Measurements from ENCODE around the gene MYH11. TPM values are rescaled to one million over a fixed set of nuclear protein-coding genes. Genes with fewer than 3 reads are reported as not detected.

The MYH11 gene
- polyA plus RNA-seq, 1 donor (not counting 4 experiments of a cell fraction or from before 2014, with no cell fraction given): not detected

GRCh38 chr16:15737140-15737644 lies 119.6 kb downstream of the MYH11 start:
- TF ChIP-seq EZH2 (IDR thresholded peaks at IDR 0.05; ENCODE audit: low read length) (no peak), CTCF (optimal IDR thresholded peaks at IDR 0.05 in 1 of 3, IDR thresholded peaks at IDR 0.05 in 1 of 3, conservative IDR thresholded peaks at IDR 0.05 in 1 of 3; ENCODE audit: extremely low read depth in 1 of 3, insufficient read depth in 2 of 3, low read length in 3 of 3) (no peak)
- H3K4me2 ChIP-seq (ENCODE audit: control insufficient read depth, extremely low read depth, insufficient read depth, low read depth, low read length): no peak overlapping the region
- no peak overlapping the region for H3K9ac ChIP-seq (ENCODE audit: control insufficient read depth, extremely low read depth, insufficient read depth, low read length)
- no peak overlapping the region for H2AFZ ChIP-seq (ENCODE audit: control insufficient read depth, low read length)
- H3K27me3 ChIP-seq (ENCODE audit: control insufficient read depth, extremely low read depth, insufficient read depth, low read length): peaks cover 3% of the 10 kb centered on the region
- FAIRE-seq (no peak), DNase-seq (ENCODE audit: low read depth, low spot score) (no peak)
- H4K20me1 ChIP-seq (ENCODE audit: control insufficient read depth, extremely low read depth, insufficient read depth, low read length): no peaks in the 10 kb centered on the region
- H3K27ac ChIP-seq (ENCODE audit: control insufficient read depth, insufficient read depth, low read length): no peak overlapping the region
- no peaks in the 10 kb centered on the region for H3K79me2 ChIP-seq (ENCODE audit: control insufficient read depth, insufficient read depth, low read length)
- no peaks in the 10 kb centered on the region for H3K4me1 ChIP-seq (ENCODE audit: control insufficient read depth, extremely low read depth, insufficient read depth, low read length)
- H3K9me1 ChIP-seq (ENCODE audit: control insufficient read depth, extremely low read depth, insufficient read depth, low read length): no peaks in the 10 kb centered on the region
- peaks cover 0 to 4% of the 10 kb centered on the region in 2 experiments for H3K36me3 ChIP-seq (ENCODE audit: control insufficient read depth in 2 of 2, extremely low read depth in 1 of 2, insufficient read depth in 2 of 2, low read length in 2 of 2)
- no peak overlapping the region for H3K4me3 ChIP-seq (ENCODE audit: control insufficient read depth in 2 of 3, extremely low read depth in 1 of 3, insufficient read depth in 2 of 3, low read depth in 1 of 3, low read length in 3 of 3)
- dilution Hi-C loops (cut with MboI; ENCODE audit: extremely low pct_ligation_motif_present, low sequenced_read_pairs): no loop called here
- H3K9me3 ChIP-seq (ENCODE audit: control insufficient read depth, low read depth, low read length): no peaks in the 10 kb centered on the region

- H3K9me1 ChIP-seq (ENCODE audit: control insufficient read depth, extremely low read depth, insufficient read depth, low read length): no peaks in the 10 kb centered on the region
- H3K9me3 ChIP-seq (ENCODE audit: control insufficient read depth, low read depth, low read length): no peaks in the 10 kb centered on the region
- no peak for DNase-seq (ENCODE audit: low read depth, low spot score)
- no peak overlapping the region for H2AFZ ChIP-seq (ENCODE audit: control insufficient read depth, low read length)
- H3K27me3 ChIP-seq (ENCODE audit: control insufficient read depth, extremely low read depth, insufficient read depth, low read length): peaks cover 3% of the 10 kb centered on the region
- no peaks in the 10 kb centered on the region for H3K79me2 ChIP-seq (ENCODE audit: control insufficient read depth, insufficient read depth, low read length)
- dilution Hi-C loops (cut with MboI; ENCODE audit: extremely low pct_ligation_motif_present, low sequenced_read_pairs): no loop called here
- H3K4me3 ChIP-seq (ENCODE audit: control insufficient read depth in 2 of 3, extremely low read depth in 1 of 3, insufficient read depth in 2 of 3, low read depth in 1 of 3, low read length in 3 of 3): no peak overlapping the region
- no peaks in the 10 kb centered on the region for H3K4me1 ChIP-seq (ENCODE audit: control insufficient read depth, extremely low read depth, insufficient read depth, low read length)
- TF ChIP-seq EZH2 (IDR thresholded peaks at IDR 0.05; ENCODE audit: low read length) (no peak), CTCF (optimal IDR thresholded peaks at IDR 0.05 in 1 of 3, IDR thresholded peaks at IDR 0.05 in 1 of 3, conservative IDR thresholded peaks at IDR 0.05 in 1 of 3; ENCODE audit: extremely low read depth in 1 of 3, insufficient read depth in 2 of 3, low read length in 3 of 3) (no peak)
- no peaks in the 10 kb centered on the region for H4K20me1 ChIP-seq (ENCODE audit: control insufficient read depth, extremely low read depth, insufficient read depth, low read length)
- H3K4me2 ChIP-seq (ENCODE audit: control insufficient read depth, extremely low read depth, insufficient read depth, low read depth, low read length): no peak overlapping the region
- H3K36me3 ChIP-seq (ENCODE audit: control insufficient read depth in 2 of 2, extremely low read depth in 1 of 2, insufficient read depth in 2 of 2, low read length in 2 of 2): peaks cover 0 to 4% of the 10 kb centered on the region in 2 experiments
- FAIRE-seq: no peak
- H3K9ac ChIP-seq (ENCODE audit: control insufficient read depth, extremely low read depth, insufficient read depth, low read length): no peak overlapping the region
- H3K27ac ChIP-seq (ENCODE audit: control insufficient read depth, insufficient read depth, low read length): no peak overlapping the region
Observed at GRCh38 chr16:15736529-15736928, 120.3 kb downstream of the MYH11 start.
